ENCODE results near the gene TTC7B.

TTC7B gene

DNA sequence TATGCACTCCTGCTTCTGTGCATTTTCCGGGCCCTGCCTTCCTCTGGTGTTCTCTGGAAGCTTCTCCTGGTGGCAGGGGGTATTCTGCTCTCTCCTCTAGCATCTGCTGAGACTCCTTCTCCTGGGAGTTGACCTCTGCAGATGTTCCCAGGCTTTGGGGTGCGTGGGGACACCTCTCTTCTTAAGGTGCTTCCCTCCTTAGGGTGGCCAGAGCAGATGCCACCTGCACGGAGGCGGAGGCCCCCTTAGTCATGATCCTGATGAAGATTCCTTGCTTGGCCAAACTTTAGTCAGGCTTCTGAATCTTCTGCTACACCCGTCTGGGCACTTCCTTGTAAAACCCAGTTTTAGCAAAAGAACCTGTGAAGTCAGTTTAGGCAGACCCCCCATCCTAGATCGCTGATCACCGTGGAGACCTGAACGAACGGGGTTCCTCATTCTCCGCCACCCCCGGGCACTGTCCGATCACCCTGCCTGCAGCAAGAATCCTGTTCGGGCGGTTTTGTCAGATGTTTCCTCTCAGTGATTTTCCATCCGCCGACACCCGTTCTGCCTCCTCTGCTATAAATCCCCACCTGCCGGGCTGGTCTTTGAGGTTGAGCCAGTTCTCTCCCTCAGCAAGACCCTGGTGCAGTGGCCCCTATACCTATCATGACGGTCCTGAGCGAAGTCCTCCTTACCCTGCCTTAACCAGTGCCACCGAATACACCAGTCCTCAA lies 307.5 kb downstream of the TTC7B start:
- DNase-seq (ENCODE audit: low spot score) = no peak

- DNase-seq (ENCODE audit: low spot score) = no peak
These were observed 308.2 kb downstream of the TTC7B start for GRCh38 chr14:90508036-90508435.

DNA sequence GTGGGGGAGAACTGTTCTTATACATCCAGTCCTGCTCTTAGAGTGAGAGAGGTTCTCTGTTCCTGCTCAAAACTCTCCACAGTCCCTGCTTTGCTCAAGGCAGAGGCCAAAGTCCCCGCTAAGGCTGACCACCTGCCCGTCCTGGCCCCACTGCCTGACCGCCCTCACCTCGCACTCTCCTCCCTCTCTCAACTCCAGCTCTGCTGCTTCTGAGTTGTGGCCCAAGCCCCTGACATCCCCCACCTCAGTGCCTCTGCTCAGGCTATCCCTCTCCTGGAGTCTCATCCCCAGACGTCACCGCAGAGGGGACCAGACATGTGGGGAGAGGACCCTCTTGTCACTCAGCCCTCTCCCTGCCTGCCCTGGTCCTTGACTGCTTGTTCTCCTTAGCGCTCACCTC lies 308.8 kb downstream of the TTC7B start:
- DNase-seq (ENCODE audit: low spot score) = no peak

DNA sequence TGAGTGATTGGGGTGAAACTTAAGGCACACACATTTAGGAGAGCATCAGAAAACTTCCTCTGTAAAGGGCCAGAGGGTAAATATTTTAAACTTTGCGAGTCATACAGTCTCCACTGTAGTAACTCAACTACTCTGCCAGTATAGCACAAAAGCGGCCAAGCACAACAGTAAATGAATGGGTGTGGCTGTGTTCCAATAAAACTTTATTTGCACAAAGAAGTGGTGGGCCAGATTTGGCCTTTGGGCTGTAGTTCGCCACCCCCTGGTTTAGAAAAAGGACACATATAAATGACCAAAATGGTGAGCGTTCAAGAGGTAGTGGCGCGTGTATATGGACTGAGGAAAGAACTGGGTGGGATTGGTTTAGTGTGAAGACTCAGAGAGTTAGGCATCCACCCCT lies 309.5 kb downstream of the TTC7B start:
- no peak for DNase-seq (ENCODE audit: low spot score)

DNA sequence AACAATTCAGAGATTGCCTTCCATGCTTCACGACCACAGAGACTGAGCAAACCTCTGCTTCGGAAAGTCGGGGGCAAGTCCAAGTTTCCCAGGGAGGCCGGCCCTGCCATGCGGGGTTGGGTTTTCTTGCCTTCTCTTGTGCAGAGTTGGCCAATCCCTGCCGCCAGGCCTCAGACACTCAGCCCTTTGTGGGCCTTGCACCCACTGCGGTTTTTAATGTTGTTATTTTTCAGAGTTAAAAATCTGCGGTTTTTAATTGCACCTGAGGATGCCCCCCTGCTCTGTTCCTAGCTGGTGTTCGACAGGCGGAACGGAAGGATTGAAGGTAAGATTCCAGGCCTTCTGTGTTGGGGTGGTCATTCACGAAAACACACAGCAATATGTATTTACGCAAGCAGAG lies 310.7 kb downstream of the TTC7B start:
- no peak for DNase-seq (ENCODE audit: low spot score)

GRCh38 chr14:90504643-90505042 lies 311.6 kb downstream of the TTC7B start:
- no peak for DNase-seq (ENCODE audit: low spot score)

DNA sequence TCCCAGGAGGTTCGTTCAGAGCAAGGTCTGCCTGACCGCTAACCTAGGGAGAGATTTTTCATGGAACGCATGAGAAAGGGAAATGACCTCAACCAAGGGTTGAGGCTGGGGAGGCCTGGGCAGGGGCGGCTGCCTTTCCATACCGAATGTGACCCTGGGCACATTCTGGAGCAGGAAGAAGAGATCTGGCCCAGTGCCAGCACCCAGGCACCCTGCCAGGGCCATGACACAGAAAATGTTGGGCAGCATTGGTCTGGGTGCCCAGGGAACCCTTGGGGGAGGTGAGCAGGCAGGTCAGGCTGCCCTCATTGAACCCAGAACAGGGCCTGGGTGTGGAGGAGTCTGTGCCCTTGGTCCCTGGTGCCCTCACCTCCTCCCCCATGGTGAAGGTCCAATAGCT lies 312.6 kb downstream of the TTC7B start:
- no peak for DNase-seq (ENCODE audit: low spot score)

GRCh38 chr14:90502760-90503159 lies 313.5 kb downstream of the TTC7B start:
- DNase-seq (ENCODE audit: low spot score) = no peak

DNA sequence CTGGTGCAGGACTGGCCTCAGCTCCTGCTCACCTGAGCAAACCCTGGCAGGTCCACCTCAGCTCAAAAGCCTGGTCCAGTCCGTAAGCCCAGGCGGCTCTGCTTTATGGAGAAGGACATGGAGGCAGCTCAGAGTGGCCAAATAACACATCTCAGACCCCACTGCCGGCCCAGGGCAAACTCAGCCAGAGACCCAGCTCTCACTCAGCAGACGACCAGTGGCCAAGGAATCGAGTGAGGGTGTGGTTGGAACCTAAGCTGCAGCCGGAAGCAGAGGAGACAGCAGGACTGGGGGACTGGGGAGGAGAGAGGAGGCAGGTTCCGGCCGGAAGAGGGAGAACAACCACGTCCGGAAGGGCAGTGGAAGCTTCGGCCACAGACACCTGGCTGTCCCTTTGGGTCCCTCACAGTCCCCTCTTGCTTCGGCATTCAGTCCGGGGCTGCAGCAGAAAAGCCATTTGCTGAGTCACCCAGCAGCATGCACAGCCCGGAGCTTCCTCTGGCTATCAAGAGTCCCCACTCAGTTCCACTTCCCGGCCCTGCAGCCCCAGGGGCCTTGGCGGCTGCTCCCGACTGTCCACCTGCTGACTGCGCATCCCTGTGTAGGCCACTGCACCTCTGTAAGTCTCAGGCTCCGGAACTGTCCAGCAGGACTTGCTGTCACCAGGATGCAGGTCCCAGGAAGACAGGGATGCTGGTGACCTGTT lies 315.4 kb downstream of the TTC7B start:
- no peak for DNase-seq (ENCODE audit: low spot score)

DNA sequence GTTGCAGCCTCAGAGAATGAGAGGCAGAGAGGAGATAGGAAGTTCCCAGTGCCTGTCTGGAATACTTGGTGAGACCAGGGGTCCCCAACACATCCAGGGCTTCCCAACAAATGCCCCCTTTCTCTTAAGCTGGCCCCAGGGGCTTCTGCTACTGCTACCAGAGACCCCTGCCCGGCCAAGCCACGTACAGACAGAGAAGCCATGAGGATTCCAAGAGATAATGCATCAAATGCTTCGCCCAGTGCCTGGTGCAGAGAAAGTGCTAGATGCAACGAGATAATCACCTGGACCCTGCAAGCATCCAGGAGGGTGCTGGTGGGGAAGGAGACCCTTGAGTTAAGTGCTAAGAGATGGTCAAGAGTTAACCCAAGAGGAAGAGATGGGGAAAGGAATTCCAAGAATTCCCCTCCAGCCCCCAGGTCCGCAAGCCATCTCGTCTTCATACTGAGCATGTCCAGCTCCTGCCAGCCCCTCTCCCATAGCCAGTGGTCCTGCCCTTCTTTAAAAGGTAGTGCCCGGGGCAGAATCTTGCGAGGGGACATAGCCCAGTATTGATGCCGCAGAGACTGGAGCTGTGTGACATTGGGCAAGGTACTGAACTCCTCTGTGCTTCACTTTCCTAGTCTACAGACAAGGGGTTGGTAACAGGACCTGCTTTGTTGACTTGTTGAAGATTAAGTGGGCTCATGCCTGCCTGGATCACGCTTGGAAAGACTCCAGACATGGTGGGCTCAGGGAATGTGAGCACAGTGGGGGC lies 316.1 kb downstream of the TTC7B start:
- no peak for DNase-seq (ENCODE audit: low spot score)

DNA sequence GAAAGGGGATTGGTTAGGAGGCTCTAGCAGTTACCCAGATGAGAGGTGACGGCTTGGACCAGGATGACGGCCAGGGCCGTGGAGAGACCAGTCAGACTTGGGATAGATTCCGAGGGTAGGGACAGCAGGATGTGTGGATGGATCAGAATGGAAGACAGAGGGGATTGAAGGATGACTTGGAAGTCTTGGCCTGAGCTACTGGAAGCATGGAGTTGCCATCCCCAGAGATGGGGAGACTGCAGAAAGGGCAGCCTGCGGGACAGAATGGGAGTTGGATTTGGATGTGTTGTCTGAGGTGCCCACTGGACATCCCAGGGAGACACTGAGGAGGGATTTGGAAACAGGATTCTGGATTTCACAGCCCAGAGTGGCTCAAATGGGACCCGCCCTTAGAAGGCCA lies 317.1 kb downstream of the TTC7B start:
- DNase-seq (ENCODE audit: low spot score) = no peak

DNA sequence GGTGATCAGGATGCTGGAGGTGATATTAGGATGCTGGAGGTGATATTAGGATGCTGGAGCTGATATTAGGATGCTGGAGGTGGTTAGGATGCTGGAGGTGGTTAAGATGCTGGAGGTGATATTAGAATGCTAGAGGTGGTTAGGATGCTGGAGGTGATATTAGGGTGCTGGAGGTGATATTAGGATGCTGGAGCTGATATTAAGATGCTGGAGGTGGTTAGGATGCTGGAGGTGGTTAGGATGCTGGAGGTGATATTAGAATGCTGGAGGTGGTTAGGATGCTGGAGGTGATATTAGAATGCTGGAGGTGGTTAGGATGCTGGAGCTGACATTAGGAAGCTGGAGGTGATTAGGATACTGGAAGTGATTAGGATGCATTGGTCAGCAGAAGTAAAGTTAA lies 318.0 kb downstream of the TTC7B start:
- no peak for DNase-seq (ENCODE audit: low spot score)

DNA sequence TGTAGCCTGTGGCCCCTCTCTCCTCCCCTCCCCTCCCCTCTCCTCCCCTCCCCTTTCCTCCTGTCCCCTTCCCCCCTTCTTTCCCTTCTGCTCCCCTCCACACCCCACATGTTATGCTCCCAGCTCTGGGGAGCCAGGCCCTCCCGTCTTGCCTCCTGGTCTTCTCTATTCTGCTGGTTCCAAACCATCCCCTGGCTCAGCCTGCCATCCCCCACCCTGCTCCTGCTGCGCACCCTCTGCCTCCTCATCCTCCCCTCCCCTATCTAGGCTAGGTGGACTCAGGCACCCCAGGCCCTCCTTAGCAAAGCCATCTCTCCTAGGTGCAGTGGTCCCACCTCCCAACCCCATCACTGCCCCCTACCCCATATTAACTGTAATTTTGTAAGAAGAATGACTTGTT lies 319.9 kb downstream of the TTC7B start:
- DNase-seq (ENCODE audit: low spot score) = no peak

DNA sequence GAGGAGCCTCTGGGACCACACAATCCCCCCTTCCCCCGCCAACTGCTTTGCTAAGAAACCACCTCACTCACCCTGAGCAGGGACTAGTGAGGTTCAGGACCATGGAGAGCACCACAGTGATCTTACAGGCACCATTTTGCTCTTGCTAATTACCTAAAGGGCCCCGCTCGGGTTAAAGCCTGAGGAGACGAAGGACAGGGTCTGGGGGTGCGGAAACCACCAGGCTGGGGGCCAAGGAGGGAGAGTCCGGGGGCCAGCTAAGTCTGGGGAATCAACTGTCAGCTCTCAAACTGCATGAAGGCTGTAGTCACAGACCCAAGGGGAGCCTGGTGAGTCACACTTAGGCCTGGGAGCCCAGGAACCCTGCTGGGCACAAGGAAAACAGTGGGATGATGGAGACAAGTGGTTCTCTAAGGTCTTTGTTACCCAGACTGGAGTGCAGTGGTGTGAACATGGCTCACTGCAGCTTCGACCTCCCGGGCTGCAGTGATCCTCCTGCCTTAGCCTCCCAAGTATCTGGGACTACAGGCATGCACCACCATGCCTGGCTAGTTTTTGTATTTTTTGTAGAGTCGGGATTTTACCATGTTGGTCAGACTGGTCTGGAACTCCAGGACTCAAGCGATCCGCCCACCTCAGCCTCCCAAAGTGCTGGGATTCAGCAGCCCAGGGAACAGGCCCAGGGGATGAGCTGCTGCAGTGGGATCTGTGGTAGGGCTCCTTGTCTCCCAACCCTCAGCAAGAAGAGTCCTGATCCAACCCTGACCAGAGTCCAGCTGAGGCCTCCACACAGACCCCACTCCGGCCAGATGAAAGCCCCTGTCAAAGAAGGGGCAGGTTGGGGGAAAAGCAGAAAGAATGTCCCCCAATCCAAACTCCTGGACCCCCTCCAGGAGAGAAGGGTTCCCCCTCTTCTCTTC lies 320.6 kb downstream of the TTC7B start:
- DNase-seq (ENCODE audit: low spot score) = no peak

GRCh38 chr14:90491911-90492531 lies 324.2 kb downstream of the TTC7B start:
- DNase-seq (ENCODE audit: low spot score) = peak; percentile 47

DNA sequence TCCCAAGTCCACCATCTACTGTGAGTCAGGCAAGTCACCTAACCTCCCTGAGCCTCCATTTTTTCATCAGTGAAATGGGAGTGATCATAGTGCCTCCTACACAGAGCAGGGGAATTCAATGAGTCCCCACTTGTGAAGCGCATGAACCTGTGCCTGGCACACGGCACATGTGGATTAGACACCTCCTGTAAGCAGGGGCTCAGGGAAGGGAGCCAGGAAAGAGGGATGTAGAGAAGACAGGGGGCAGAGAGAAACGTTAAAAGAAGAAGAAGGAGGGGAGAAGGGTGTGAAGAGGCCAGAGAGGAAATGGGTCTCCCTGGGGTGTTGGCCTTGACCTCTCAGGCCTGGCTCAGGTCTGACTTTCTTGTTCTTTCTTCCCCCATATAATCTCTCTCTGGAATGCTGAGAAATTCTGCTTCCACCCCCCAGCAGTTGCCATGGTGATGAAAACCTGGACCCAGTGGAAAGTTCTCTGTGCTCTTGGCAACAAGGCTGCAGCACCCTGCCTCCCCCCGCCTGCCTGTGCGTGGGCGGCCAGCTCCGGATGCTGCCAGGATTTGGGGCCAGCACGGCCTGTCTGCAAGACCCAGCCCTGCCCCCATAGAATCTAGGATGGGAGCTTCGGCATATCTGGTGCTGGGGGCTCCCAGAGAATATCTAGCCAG lies 324.9 kb downstream of the TTC7B start:
- peak; percentile 97 for DNase-seq (ENCODE audit: low spot score)

- DNase-seq (ENCODE audit: low spot score) = no peak
These were observed 325.5 kb downstream of the TTC7B start for GRCh38 chr14:90490720-90491050.

- DNase-seq (ENCODE audit: low spot score) = peak; percentile 79
These were observed 326.1 kb downstream of the TTC7B start for GRCh38 chr14:90489916-90490719.

DNA sequence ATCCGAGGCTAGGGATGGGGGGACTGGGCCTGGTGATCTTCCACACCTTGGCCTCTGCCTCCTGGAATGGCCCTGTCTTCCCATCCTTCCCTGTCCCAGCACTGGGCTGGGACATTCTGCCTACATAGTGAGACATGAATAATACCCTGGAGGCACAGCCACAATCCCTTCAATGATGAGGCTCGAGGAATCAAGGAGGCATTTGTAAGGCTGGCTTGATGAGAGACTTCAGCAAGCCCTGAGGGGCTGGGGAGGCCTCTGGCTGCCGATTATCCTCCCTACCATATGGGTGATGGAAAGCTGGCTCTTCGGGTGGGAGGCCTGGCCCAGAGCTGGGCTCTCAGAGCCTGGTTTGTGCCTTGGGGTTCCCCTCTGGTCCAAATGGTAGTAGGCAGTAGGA lies 326.9 kb downstream of the TTC7B start:
- DNase-seq (ENCODE audit: low spot score) = no peak

DNA sequence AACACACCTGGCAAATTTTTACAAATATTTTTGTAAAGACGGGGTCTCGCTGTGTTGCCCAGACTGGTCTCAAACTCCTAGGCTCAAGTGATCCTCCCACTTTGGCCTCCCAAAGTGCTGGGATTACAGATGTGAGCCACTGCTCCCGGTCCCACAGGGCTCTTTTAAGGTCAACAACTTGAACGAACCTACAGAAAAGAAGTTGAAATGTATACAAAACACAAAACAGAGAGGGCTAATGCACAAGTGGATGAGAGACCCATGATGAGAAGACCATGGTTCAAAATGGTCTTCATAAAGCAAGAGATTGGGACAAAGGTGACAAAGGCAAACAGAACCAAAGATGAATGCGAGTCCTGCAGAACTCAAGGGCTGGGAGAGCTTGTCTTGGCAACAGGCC lies 328.0 kb downstream of the TTC7B start:
- no peak for DNase-seq (ENCODE audit: low spot score)
